IMR-90 (cell line): Measurements from ENCODE around the gene TNRC6A. TPM values are rescaled to one million over a fixed set of nuclear protein-coding genes. Genes with fewer than 3 reads are reported as not detected.
A peak's percentile ranks its signal among the peaks of the same experiment; 100 is the strongest.

ENCODE experiments used
- ATAC-seq: fragments of 200-7000 bp; cut with Tn5 transposase; 2 replicates; pipeline ENCODE4 v1.9.1; 2020; ENCODE audit warnings: low read depth, mild to moderate bottlenecking, moderate library complexity
- BruUV-seq: library from RNA; stranded (reverse); fragments of 400-500 nt; replicated peaks from 2 replicates; lab custom pipeline; 2021; lab: Mats Ljungman, UMichigan
- CTCF ChIA-PET: fragments of 300-600 bp; formaldehyde crosslinking; extraction: SDS; loops from one replicate; lab custom pipeline; 2021; ENCODE audit warnings: antibody characterized with exemption; lab: Yijun Ruan, JAX
- POLR2A ChIA-PET: fragments of 300-600 bp; sonication (Branson Sonifier 250); formaldehyde crosslinking; loops from one replicate; lab custom pipeline; 2022; ENCODE audit warnings: antibody characterized with exemption; ENCODE audit not compliant: unreplicated experiment; lab: Charles Lee
- DNase-seq: peaks from one replicate; pipeline ENCODE4 v3.0.0; 2013
- H2AFZ ChIP-seq: replicated peaks from 2 replicates; pipeline ENCODE3; 2013; ENCODE audit warnings: low read length, mild to moderate bottlenecking; ENCODE audit not compliant: poor library complexity
- H2AK5ac ChIP-seq: 2 replicates; pipeline ENCODE4 v1.6.1; 2013; ENCODE audit warnings: low read depth, low read length, inconsistent platforms
- H2AK9ac ChIP-seq: replicated peaks from 2 replicates; pipeline ENCODE3; 2013; ENCODE audit warnings: mild to moderate bottlenecking, low read depth, low read length, moderate library complexity; ENCODE audit not compliant: poor library complexity
- H2BK120ac ChIP-seq: 2 replicates; pipeline ENCODE4 v1.6.1; 2013; ENCODE audit warnings: low read depth, low read length, inconsistent platforms
- H2BK15ac ChIP-seq: 3 replicates; pipeline ENCODE4 v1.6.1; 2013; ENCODE audit warnings: low read depth, low read length, inconsistent platforms
- H2BK20ac ChIP-seq: 2 replicates; pipeline ENCODE4 v1.6.1; 2013; ENCODE audit warnings: low read depth, mild to moderate bottlenecking, inconsistent platforms, low read length, moderate library complexity
- H2BK5ac ChIP-seq: 2 replicates; pipeline ENCODE4 v1.6.1; 2013; ENCODE audit warnings: mild to moderate bottlenecking, low read depth, low read length, inconsistent platforms; ENCODE audit not compliant: poor library complexity, severe bottlenecking
- H3K14ac ChIP-seq: replicated peaks from 2 replicates; pipeline ENCODE4 v1.6.1; 2013; ENCODE audit warnings: low read depth, low read length, inconsistent platforms
- H3K18ac ChIP-seq: 2 replicates; pipeline ENCODE4 v1.6.1; 2013; ENCODE audit warnings: low read depth, low read length, control low read depth
- H3K23ac ChIP-seq: 2 replicates; pipeline ENCODE4 v1.6.1; 2013; ENCODE audit warnings: low read depth, low read length, inconsistent platforms
- H3K27ac ChIP-seq: 2 replicates; pipeline ENCODE4 v1.5.1; 2013; ENCODE audit warnings: mild to moderate bottlenecking, control low read depth, low read length; ENCODE audit not compliant: insufficient read depth
- H3K27me3 ChIP-seq: 2 replicates; pipeline ENCODE4 v1.6.1; 2013; ENCODE audit warnings: low read length; ENCODE audit not compliant: control insufficient read depth, insufficient read depth
- H3K36me3 ChIP-seq: 2 replicates; pipeline ENCODE4 v1.6.1; 2013; ENCODE audit warnings: low read length, mixed read lengths; ENCODE audit not compliant: control insufficient read depth, insufficient read depth
- H3K4ac ChIP-seq: 2 replicates; pipeline ENCODE4 v1.6.1; 2013; ENCODE audit warnings: low read depth, low read length, inconsistent platforms
- H3K4me1 ChIP-seq: 2 replicates; pipeline ENCODE4 v1.6.1; 2013; ENCODE audit warnings: low read length, mixed read lengths; ENCODE audit not compliant: control insufficient read depth, insufficient read depth
- H3K4me2 ChIP-seq: 2 replicates; pipeline ENCODE4 v1.6.1; 2013; ENCODE audit warnings: low read depth, mild to moderate bottlenecking, control low read depth, low read length, moderate library complexity
- H3K4me3 ChIP-seq: 2 replicates; pipeline ENCODE4 v1.5.1; 2013; ENCODE audit warnings: low read depth, mild to moderate bottlenecking, control low read depth, low read length, moderate library complexity; ENCODE audit not compliant: insufficient read depth
- H3K56ac ChIP-seq: 2 replicates; pipeline ENCODE4 v1.6.1; 2013; ENCODE audit warnings: low read length, inconsistent platforms; ENCODE audit not compliant: insufficient read depth; ENCODE audit errors: extremely low read depth
- H3K79me1 ChIP-seq, 2 experiments: 2 replicates each; pipeline ENCODE4 v1.6.1; 2013; ENCODE audit warnings: low read length in 2 of 2, inconsistent platforms in 1 of 2, low read depth in 1 of 2
- H3K9ac ChIP-seq: 2 replicates; pipeline ENCODE4 v1.6.1; 2013; ENCODE audit warnings: low read depth, low read length, control low read depth
- H3K9me1 ChIP-seq: 2 replicates; pipeline ENCODE4 v1.6.1; 2013; ENCODE audit warnings: low read length, inconsistent platforms; ENCODE audit not compliant: insufficient read depth
- H3K9me3 ChIP-seq: 2 replicates; pipeline ENCODE4 v1.6.1; 2013; ENCODE audit warnings: low read length; ENCODE audit not compliant: control insufficient read depth, insufficient read depth
- H4K20me1 ChIP-seq: 2 replicates; pipeline ENCODE4 v1.6.1; 2013; ENCODE audit warnings: low read length, inconsistent platforms; ENCODE audit not compliant: insufficient read depth
- H4K5ac ChIP-seq: 2 replicates; pipeline ENCODE4 v1.6.1; 2013; ENCODE audit warnings: mild to moderate bottlenecking, low read depth, low read length, control low read depth
- H4K8ac ChIP-seq, 2 experiments: 2 replicates each; pipeline ENCODE4 v1.6.1; 2013; ENCODE audit warnings: low read depth in 2 of 2, low read length in 2 of 2, control low read depth in 1 of 2, inconsistent platforms in 1 of 2
- H4K91ac ChIP-seq: 2 replicates; pipeline ENCODE4 v1.6.1; 2013; ENCODE audit warnings: low read depth, low read length, inconsistent platforms; ENCODE audit not compliant: insufficient read depth
- BHLHE40 ChIP-seq: fragments of 150-350 bp; IDR thresholded peaks from 2 replicates; pipeline ENCODE4 v1.6.1; 2016; ENCODE audit warnings: mild to moderate bottlenecking, low read depth, low read length
- CEBPB ChIP-seq: IDR thresholded peaks from 2 replicates; pipeline ENCODE4 v1.6.1; 2012; ENCODE audit warnings: low read depth, low read length, improper control_type of control experiment
- CHD1 ChIP-seq: IDR thresholded peaks from 2 replicates; pipeline ENCODE4 v1.6.1; 2012; ENCODE audit warnings: low read depth, low read length, improper control_type of control experiment
- CTCF ChIP-seq: conservative IDR thresholded peaks from 2 replicates; pipeline ENCODE4 v1.5.1; 2012; ENCODE audit warnings: mild to moderate bottlenecking, low read depth, low read length, improper control_type of control experiment
- ELK1 ChIP-seq: fragments of 150-350 bp; IDR thresholded peaks from 2 replicates; pipeline ENCODE4 v1.6.1; 2016; ENCODE audit warnings: low read depth, mild to moderate bottlenecking, low read length, moderate library complexity, borderline replicate concordance
- FOS ChIP-seq: fragments of 150-350 bp; IDR thresholded peaks from 2 replicates; pipeline ENCODE4 v1.6.1; 2016; ENCODE audit warnings: low read depth, low read length
- MAFK ChIP-seq: IDR thresholded peaks from 2 replicates; pipeline ENCODE4 v1.6.1; 2012; ENCODE audit warnings: low read depth, low read length, improper control_type of control experiment
- MAZ ChIP-seq: IDR thresholded peaks from 2 replicates; pipeline ENCODE4 v1.6.1; 2012; ENCODE audit warnings: low read depth, mild to moderate bottlenecking, low read length, improper control_type of control experiment, moderate library complexity, borderline replicate concordance
- MXI1 ChIP-seq: IDR thresholded peaks from 2 replicates; pipeline ENCODE4 v1.6.1; 2012; ENCODE audit warnings: low read depth, mild to moderate bottlenecking, low read length, moderate library complexity, borderline replicate concordance
- NFE2L2 ChIP-seq: fragments of 150-350 bp; IDR thresholded peaks from 2 replicates; pipeline ENCODE4 v1.6.1; 2016; ENCODE audit warnings: low read depth, mild to moderate bottlenecking, low read length
- RFX5 ChIP-seq: IDR thresholded peaks from 2 replicates; pipeline ENCODE4 v1.8.0; 2012; ENCODE audit warnings: low read depth, mild to moderate bottlenecking, low read length, moderate library complexity
- SMC3 ChIP-seq: fragments of 150-350 bp; IDR thresholded peaks from 2 replicates; pipeline ENCODE4 v1.6.1; 2016; ENCODE audit warnings: low read depth, mild to moderate bottlenecking, antibody characterized with exemption, low read length, moderate library complexity
- USF2 ChIP-seq: fragments of 150-350 bp; IDR thresholded peaks from 2 replicates; pipeline ENCODE4 v1.6.1; 2017; ENCODE audit warnings: mild to moderate bottlenecking, antibody characterized with exemption, low read length, low read depth
- WGBS, 2 experiments: methylation state at CpG; one replicate each; pipeline versions ENCODE4 v1.1.5 to v1.1.7; 2013; ENCODE audit warnings: missing lambda C conversion rate in 2 of 2; ENCODE audit not compliant: insufficient read length in 1 of 2; ENCODE audit errors: extremely low coverage in 2 of 2; 5-methylcytosine and 5-hydroxymethylcytosine counted together
- dilution Hi-C: fragments of 300-500 bp; cut with HindIII; formaldehyde crosslinking; loops from one replicate; pipeline ENCODE4 v1.14.3; 2018; ENCODE audit warnings: low sequenced_read_pairs; ENCODE audit not compliant: unreplicated experiment
- in situ Hi-C: fragments of 300-500 bp; cut with MboI; formaldehyde crosslinking; loops from 3 replicates; pipeline ENCODE4 v1.14.3; 2019; ENCODE audit warnings: low sequenced_read_pairs, inconsistent platforms, mixed read lengths
- intact Hi-C: fragments of 100-400 bp; cut with micrococcal nuclease; formaldehyde crosslinking; loops from 2 replicates; pipeline ENCODE4 v1.10.0; 2022
- polyA plus RNA-seq, 3 experiments: library from polyadenylated mRNA; depleted of rRNA; stranded (reverse); fragments of >200 nt; gene quantifications; 2 replicates each; pipeline ENCODE4 v1.2.3, GENCODE V29; 2012; ENCODE audit warnings: low replicate concordance in 1 of 3
- total RNA-seq: library from RNA; depleted of rRNA; stranded (reverse); fragments of >200 nt; gene quantifications from 2 replicates; pipeline ENCODE4 v1.2.3, GENCODE V29; 2012

Gene TNRC6A
- total and polyA plus RNA-seq, 2 of the 4 experiments (the other 2 are of a cell fraction), result 32.4 to 42.3 TPM

GRCh38 chr16:24764916-24765315 is 35.5 kb downstream of the TNRC6A start:
- intact Hi-C loops, result no loop called here
- Histone ChIP-seq H3K18ac (peak overlapping the region; percentile 57; the same call in 1 of the 2 replicates), H3K23ac (peak overlapping the region; percentile 6; the same call in 1 of the 2 replicates), H3K4me1 (peaks cover 2% of the 10 kb centered on the region; the same call in 1 of the 2 replicates), H3K27me3 (no peaks in the 10 kb centered on the region), H2AK9ac (no peak overlapping the region), H3K14ac (0 out of 2 replicates have a peak overlapping the region, but pooled peaks have one; percentile 10), H2BK20ac (no peak overlapping the region), H3K27ac (peak overlapping the region; percentile 53; the same call in 1 of the 2 replicates), H3K36me3 (peaks cover 10% of the 10 kb centered on the region), H2BK120ac (no peak overlapping the region), H3K9ac (no peak overlapping the region), H3K4ac (no peak overlapping the region), H3K9me3 (no peaks in the 10 kb centered on the region), H4K5ac (peak overlapping the region; percentile 52; the same call in 1 of the 2 replicates), H2AK5ac (no peak overlapping the region), H2BK15ac (no peak overlapping the region), H4K8ac (0 out of 4 replicates have a peak overlapping the region, but pooled peaks of 1 of the 2 experiments have one; percentile 11), H3K4me2 (no peak overlapping the region), H3K56ac (no peak overlapping the region), H2AFZ (no peak overlapping the region), H4K91ac (no peak overlapping the region), H3K4me3 (no peak overlapping the region), H3K9me1 (no peaks in the 10 kb centered on the region; the same call in 1 of the 2 replicates), H4K20me1 (peaks cover 18% of the 10 kb centered on the region), H2BK5ac (no peak overlapping the region), H3K79me1 (peaks cover 31 to 57% of the 10 kb centered on the region in 2 experiments)
- POLR2A ChIA-PET, result no interaction called here
- WGBS, 2 experiments, result no CpG with 5 or more reads among the region's 2 CpGs
- CTCF ChIA-PET, result interaction anchor here (1.0 kb wide), 1 partner anchor 14 kb away, joined by 3 read pairs; no protein-coding TSS in a partner anchor
- in situ Hi-C loops, result no loop called here
- BruUV-seq, result no TSS peak
- TF ChIP-seq CEBPB, result no peak
- peak; percentile 83 for TF ChIP-seq NFE2L2
- TF ChIP-seq ELK1, result no peak
- TF ChIP-seq USF2, result no peak
- no peak for TF ChIP-seq MAZ
- peak; percentile 15; the same call in 1 of the 2 replicates for TF ChIP-seq MAFK
- no peak for TF ChIP-seq FOS
- TF ChIP-seq SMC3, result no peak
- no peak for TF ChIP-seq CHD1
- no peak for TF ChIP-seq BHLHE40
- no peak for TF ChIP-seq MXI1
- TF ChIP-seq CTCF, result no peak
- TF ChIP-seq RFX5, result no peak
- dilution Hi-C loops, result no loop called here
- ATAC-seq, result no peak
- DNase-seq, result no peak
